GM18909 (cell line): ENCODE results near the gene TAOK1.
"Not testable (repeated sequence)": the region's sequence is repeated elsewhere in the genome, so short reads cannot be mapped to it uniquely, and the experiment has no call there.

Experiments used
- ATAC-seq: cut with Tn5 transposase; IDR thresholded peaks from one replicate; pipeline ENCODE4 v1.9.1; 2021; ENCODE audit warnings: mild to moderate bottlenecking; ENCODE audit not compliant: unreplicated experiment, poor library complexity

TAOK1 gene

GRCh38 chr17:29389982-29390850 lies at the start of gene TAOK1:
Gene TAOK1, plus strand, starts transcription at chr17:29390363. Its CDS starts 61,186 bp downstream, at chr17:29451549.
- peak; percentile 81 for ATAC-seq

- ATAC-seq = no peak
Measured at GRCh38 chr17:29341726-29342125, 48.4 kb upstream of the TAOK1 start.

GRCh38 chr17:29342158-29342765 lies 47.9 kb upstream of the TAOK1 start:
- ATAC-seq = no peak

- no peak for ATAC-seq
Measured at GRCh38 chr17:29344201-29344856, 45.8 kb upstream of the TAOK1 start.

GRCh38 chr17:29345066-29345465 lies 45.1 kb upstream of the TAOK1 start:
- ATAC-seq = no peak

GRCh38 chr17:29345470-29345869 lies 44.7 kb upstream of the TAOK1 start:
- not testable (repeated sequence) for ATAC-seq

- no peak for ATAC-seq
Measured at GRCh38 chr17:29346462-29346861, 43.7 kb upstream of the TAOK1 start.

- no peak for ATAC-seq
Measured at GRCh38 chr17:29347831-29348629, 42.1 kb upstream of the TAOK1 start.

- ATAC-seq = no peak
Measured at GRCh38 chr17:29349409-29349808, 40.8 kb upstream of the TAOK1 start.

- no peak for ATAC-seq
Measured at GRCh38 chr17:29352146-29352545, 38.0 kb upstream of the TAOK1 start.

- ATAC-seq = no peak
Measured at GRCh38 chr17:29357232-29357631, 32.9 kb upstream of the TAOK1 start.

GRCh38 chr17:29357821-29358232 lies 32.3 kb upstream of the TAOK1 start:
- ATAC-seq = no peak

GRCh38 chr17:29358416-29358815 lies 31.7 kb upstream of the TAOK1 start:
- no peak for ATAC-seq

GRCh38 chr17:29359777-29360176 lies 30.4 kb upstream of the TAOK1 start:
- no peak for ATAC-seq

- ATAC-seq = no peak
Measured at GRCh38 chr17:29363716-29364115, 26.4 kb upstream of the TAOK1 start.

GRCh38 chr17:29364691-29365090 lies 25.5 kb upstream of the TAOK1 start:
- no peak for ATAC-seq

- no peak for ATAC-seq
Measured at GRCh38 chr17:29368161-29368560, 22.0 kb upstream of the TAOK1 start.

GRCh38 chr17:29368926-29369325 lies 21.2 kb upstream of the TAOK1 start:
- ATAC-seq = no peak

- peak; percentile 53 for ATAC-seq
Measured at GRCh38 chr17:29369831-29370735, 20.1 kb upstream of the TAOK1 start.
